ENCODE data around the gene EPS8L3. TPM values are rescaled to one million over a fixed set of nuclear protein-coding genes. Genes with fewer than 3 reads are reported as not detected.

The EPS8L3 gene
- total and polyA plus RNA-seq, 9 of the 15 experiments (the other 6 are each of a cell fraction or from before 2014, with no cell fraction given) = 0.09 to 0.42 (median 0.14) TPM; not detected in 5

- TF ChIP-seq ETS2 (tag; IDR thresholded peaks at IDR 0.05; ENCODE audit: borderline replicate concordance, poor library complexity, severe bottlenecking) = no peak
- TF ChIP-seq ZNF175 (CRISPR knock-in tag; IDR thresholded peaks at IDR 0.05; ENCODE audit: low read depth) = no peak
- TF ChIP-seq HSF4 (CRISPR knock-in tag; IDR thresholded peaks at IDR 0.05; ENCODE audit: borderline replicate concordance) = no peak
- no peak for TF ChIP-seq TSC22D4 (tag; IDR thresholded peaks at IDR 0.05)
- no peak for TF ChIP-seq RBM25 (IDR thresholded peaks at IDR 0.05; ENCODE audit: low read depth, low read length, severe bottlenecking)
- TF ChIP-seq CHD4 (IDR thresholded peaks at IDR 0.05; ENCODE audit: insufficient read depth, insufficient replicate concordance, low read depth, low read length, poor library complexity, severe bottlenecking) = no peak
- no peak for TF ChIP-seq ZSCAN32 (CRISPR knock-in tag; IDR thresholded peaks at IDR 0.05)
- TF ChIP-seq ZNF232 (CRISPR knock-in tag; IDR thresholded peaks at IDR 0.05) = no peak
- 0 out of 2 replicates have a peak, but pooled peaks have one; percentile 42 for TF ChIP-seq E2F3 (CRISPR knock-in tag; IDR thresholded peaks at IDR 0.05)
- no peak for TF ChIP-seq U2AF2 (optimal IDR thresholded peaks at IDR 0.05; ENCODE audit: low read depth, low read length)
- no peak for TF ChIP-seq FOXA1 (IDR thresholded peaks at IDR 0.05; ENCODE audit: borderline replicate concordance)
- TF ChIP-seq, protein P1, sequence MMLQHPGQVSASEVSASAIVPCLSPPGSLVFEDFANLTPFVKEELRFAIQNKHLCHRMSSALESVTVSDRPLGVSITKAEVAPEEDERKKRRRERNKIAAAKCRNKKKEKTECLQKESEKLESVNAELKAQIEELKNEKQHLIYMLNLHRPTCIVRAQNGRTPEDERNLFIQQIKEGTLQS (IDR thresholded peaks at IDR 0.05) = no peak
- TF ChIP-seq, protein P1 (CRISPR knock-in tag; conservative IDR thresholded peaks at IDR 0.05) = 0 out of 2 replicates have a peak, but pooled peaks have one; percentile 39
- TF ChIP-seq ELK3 (CRISPR knock-in tag; IDR thresholded peaks at IDR 0.05) = no peak
- TF ChIP-seq SP2 (IDR thresholded peaks at IDR 0.05; ENCODE audit: extremely low read depth, low read depth, low read length, poor library complexity, severe bottlenecking) = no peak
- no peak for TF ChIP-seq SAFB (IDR thresholded peaks at IDR 0.05; ENCODE audit: borderline replicate concordance, low read depth, low read length)
- peak; percentile 100 for TF ChIP-seq DEAF1 (CRISPR knock-in tag; IDR thresholded peaks at IDR 0.05)
- TF ChIP-seq FOXP1 (CRISPR knock-in tag; IDR thresholded peaks at IDR 0.05) = no peak
- TF ChIP-seq KDM2B (CRISPR knock-in tag; IDR thresholded peaks at IDR 0.05) = no peak
- TF ChIP-seq ZNF316 (IDR thresholded peaks at IDR 0.05) = no peak
- TF ChIP-seq BRD9 (IDR thresholded peaks at IDR 0.05; ENCODE audit: low read depth, partially characterized antibody) = peak; percentile 34
- TF ChIP-seq BRF1 (IDR thresholded peaks at IDR 0.05; ENCODE audit: borderline replicate concordance, extremely low read depth, insufficient read length) = no peak
- TF ChIP-seq HDGF (IDR thresholded peaks at IDR 0.05) = peak; percentile 57
- no peak for TF ChIP-seq ESRRB (CRISPR knock-in tag; IDR thresholded peaks at IDR 0.05; ENCODE audit: borderline replicate concordance)
- TF ChIP-seq MBD2 (IDR thresholded peaks at IDR 0.05; ENCODE audit: borderline replicate concordance, low read depth) = no peak
- TF ChIP-seq TAL1 (IDR thresholded peaks at IDR 0.05) = no peak
- TF ChIP-seq CREB3 (tag; conservative IDR thresholded peaks at IDR 0.05; ENCODE audit: low read depth) = no peak
Observed at GRCh38 chr1:109776911-109777310, 13.2 kb upstream of the EPS8L3 start (continued).
